Measurements from ENCODE around the gene MBD3.

The MBD3 gene

DNA sequence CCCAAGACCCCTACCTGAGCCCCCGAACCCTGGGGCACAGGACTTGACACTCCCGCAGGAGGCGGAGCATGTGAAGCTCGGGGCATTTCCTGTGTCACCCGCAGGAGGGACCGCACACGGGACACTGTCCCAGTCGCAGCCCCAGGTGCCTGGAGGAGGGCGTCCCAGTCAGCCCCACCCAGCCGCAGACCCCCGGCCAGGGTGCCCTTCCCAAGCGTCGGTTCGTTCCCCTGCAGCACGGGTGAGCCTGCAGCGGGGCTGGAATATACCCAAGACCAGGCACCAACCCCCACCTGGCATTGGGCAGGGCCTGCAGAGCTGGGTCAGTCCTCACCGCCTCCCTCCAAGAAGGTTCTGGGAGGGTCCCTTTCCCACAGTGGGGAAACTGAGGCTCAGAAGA is 38.1 kb upstream of the MBD3 start (continued):
- no peak for TF ChIP-seq KLF8 (tag by site-specific recombination; IDR thresholded peaks at IDR 0.05)
- TF ChIP-seq ZNF292 (tag by site-specific recombination; IDR thresholded peaks at IDR 0.05; ENCODE audit: borderline replicate concordance, low read depth): no peak
- no peak for TF ChIP-seq ZNF114 (tag by site-specific recombination; IDR thresholded peaks at IDR 0.05)

DNA sequence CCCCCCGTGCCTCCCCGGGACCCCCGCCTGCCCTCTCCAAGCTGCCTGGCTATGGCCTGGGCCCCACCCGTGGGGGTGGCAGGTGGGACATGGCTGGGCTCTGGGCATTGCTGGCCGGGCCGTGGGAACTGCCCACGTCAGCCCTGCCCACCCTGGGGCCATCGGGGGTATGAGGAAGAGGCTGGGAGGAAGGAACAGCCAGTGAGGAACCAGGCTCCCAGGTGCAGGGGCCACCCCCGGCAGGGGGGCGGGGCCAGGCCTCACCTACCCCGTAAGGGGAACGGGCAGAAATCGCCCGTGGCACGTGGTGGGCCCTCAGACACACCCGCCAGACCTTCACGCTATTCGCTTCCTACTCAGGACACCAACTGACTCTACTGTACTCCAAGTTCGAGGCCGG is 37.3 kb upstream of the MBD3 start:
- no peak overlapping the region for H3K27ac ChIP-seq (ENCODE audit: extremely low read depth, low read depth, low read length)
- no peaks in the 10 kb centered on the region for H3K4me1 ChIP-seq (ENCODE audit: control insufficient read depth, insufficient read depth, low read length)
- H3K9me3 ChIP-seq (ENCODE audit: control insufficient read depth, insufficient read depth, low read depth, low read length): no peaks in the 10 kb centered on the region
- ChIA-PET POLR2A (no interaction called here), CTCF (no interaction called here)
- no peak for TF ChIP-seq ZNF544 (tag by site-specific recombination; IDR thresholded peaks at IDR 0.05)
- peak; percentile 26; the same call in 1 of the 2 replicates for TF ChIP-seq GLIS2 (tag by site-specific recombination; IDR thresholded peaks at IDR 0.05)
- H3K4me3 ChIP-seq (ENCODE audit: low read depth, low read length): no peak overlapping the region
- peaks cover 0 to 55% of the 10 kb centered on the region in 2 experiments; a peak in 2 of 3 replicates for H3K36me3 ChIP-seq (ENCODE audit: control insufficient read depth in 2 of 2, insufficient read depth in 1 of 2, low read length in 2 of 2)

GRCh38 chr19:1629256-1629808 is 36.7 kb upstream of the MBD3 start:
- Histone ChIP-seq H3K9me3 (ENCODE audit: control insufficient read depth, insufficient read depth, low read depth, low read length) (no peaks in the 10 kb centered on the region), H3K27ac (ENCODE audit: extremely low read depth, low read depth, low read length) (no peak overlapping the region), H3K4me1 (ENCODE audit: control insufficient read depth, insufficient read depth, low read length) (no peaks in the 10 kb centered on the region), H3K4me3 (ENCODE audit: low read depth, low read length) (no peak overlapping the region), H3K36me3 (ENCODE audit: control insufficient read depth in 2 of 2, insufficient read depth in 1 of 2, low read length in 2 of 2) (peaks cover 0 to 50% of the 10 kb centered on the region in 2 experiments; a peak in 2 of 3 replicates)
- ChIA-PET POLR2A (no interaction called here), CTCF (interaction anchor here (0.7 kb wide), 1 partner anchor 22 kb away, joined by 3 read pairs; no protein-coding TSS in a partner anchor)
- TF ChIP-seq CTCF (tag by site-specific recombination; IDR thresholded peaks at IDR 0.05): no peak
- TF ChIP-seq RBAK (tag by site-specific recombination; IDR thresholded peaks at IDR 0.05): no peak
- no peak for TF ChIP-seq ZNF560 (tag by site-specific recombination; IDR thresholded peaks at IDR 0.05; ENCODE audit: borderline replicate concordance)
- peak; percentile 31; the same call in 1 of the 2 replicates for TF ChIP-seq ZNF280D (tag by site-specific recombination; IDR thresholded peaks at IDR 0.05)
- no peak for TF ChIP-seq ZBTB21 (tag by site-specific recombination; IDR thresholded peaks at IDR 0.05)
- no peak for TF ChIP-seq GFI1B (tag by site-specific recombination; IDR thresholded peaks at IDR 0.05)
- no peak for TF ChIP-seq ZNF544 (tag by site-specific recombination; IDR thresholded peaks at IDR 0.05)
- no peak for TF ChIP-seq WT1 (tag by site-specific recombination; IDR thresholded peaks at IDR 0.05)

DNA sequence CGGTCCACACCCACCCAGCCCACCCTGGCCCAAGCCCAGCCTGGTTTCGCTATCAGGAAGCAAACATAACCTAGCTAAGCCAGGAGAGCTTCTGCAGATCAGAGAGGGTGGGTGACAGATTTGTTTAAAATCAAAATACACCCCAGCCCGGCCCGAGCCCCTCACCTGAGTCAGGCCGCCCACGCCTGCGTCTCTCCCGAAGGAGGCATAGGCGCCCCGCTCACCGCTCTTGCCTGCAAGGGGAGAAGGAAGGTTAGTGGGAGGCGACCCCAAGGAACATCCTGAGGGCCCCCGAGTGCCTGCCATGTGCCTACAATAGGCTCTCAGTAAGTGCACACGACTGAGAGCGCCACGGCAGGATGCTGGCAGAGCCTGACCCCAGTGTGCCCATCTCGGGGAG is 34.5 kb upstream of the MBD3 start:
- Histone ChIP-seq H3K9me3 (ENCODE audit: control insufficient read depth, insufficient read depth, low read depth, low read length) (no peaks in the 10 kb centered on the region), H3K27ac (ENCODE audit: extremely low read depth, low read depth, low read length) (no peak overlapping the region), H3K36me3 (ENCODE audit: control insufficient read depth in 2 of 2, insufficient read depth in 1 of 2, low read length in 2 of 2) (peaks cover 0 to 52% of the 10 kb centered on the region in 2 experiments; a peak in 2 of 3 replicates), H3K4me1 (ENCODE audit: control insufficient read depth, insufficient read depth, low read length) (no peaks in the 10 kb centered on the region), H3K4me3 (ENCODE audit: low read depth, low read length) (no peak overlapping the region)
- ChIA-PET CTCF (no interaction called here), POLR2A (interaction anchor here (0.6 kb wide), 1 partner anchor 34 kb away, joined by 5 read pairs; no protein-coding TSS in a partner anchor)
- TF ChIP-seq ZNF449 (tag by site-specific recombination; IDR thresholded peaks at IDR 0.05) (no peak), FEZF1 (tag by site-specific recombination; IDR thresholded peaks at IDR 0.05) (no peak), ZNF677 (tag by site-specific recombination; IDR thresholded peaks at IDR 0.05) (no peak), PRDM6 (tag by site-specific recombination; IDR thresholded peaks at IDR 0.05) (no peak), PRDM1 (tag by site-specific recombination; IDR thresholded peaks at IDR 0.05) (no peak), INSM2 (tag by site-specific recombination; IDR thresholded peaks at IDR 0.05) (no peak), OVOL3 (tag by site-specific recombination; IDR thresholded peaks at IDR 0.05) (no peak), ZNF302 (tag by site-specific recombination; IDR thresholded peaks at IDR 0.05; ENCODE audit: low read depth) (no peak), ZNF223 (tag by site-specific recombination; IDR thresholded peaks at IDR 0.05) (no peak)

Data from HEK293 (cell line).